Stimulated activated CD8-positive, alpha-beta memory T cell treated with anti-CD3 and anti-CD28 coated beads, Interleukin-4, amount 100 ng/mL, for 24 hours (primary cell): Measurements from ENCODE around the gene PRH2.

ENCODE experiments used
- DNase-seq: peaks from one replicate; pipeline ENCODE4 v3.0.0-alpha.2; 2020; ENCODE audit warnings: low read depth

PRH2 gene

DNA sequence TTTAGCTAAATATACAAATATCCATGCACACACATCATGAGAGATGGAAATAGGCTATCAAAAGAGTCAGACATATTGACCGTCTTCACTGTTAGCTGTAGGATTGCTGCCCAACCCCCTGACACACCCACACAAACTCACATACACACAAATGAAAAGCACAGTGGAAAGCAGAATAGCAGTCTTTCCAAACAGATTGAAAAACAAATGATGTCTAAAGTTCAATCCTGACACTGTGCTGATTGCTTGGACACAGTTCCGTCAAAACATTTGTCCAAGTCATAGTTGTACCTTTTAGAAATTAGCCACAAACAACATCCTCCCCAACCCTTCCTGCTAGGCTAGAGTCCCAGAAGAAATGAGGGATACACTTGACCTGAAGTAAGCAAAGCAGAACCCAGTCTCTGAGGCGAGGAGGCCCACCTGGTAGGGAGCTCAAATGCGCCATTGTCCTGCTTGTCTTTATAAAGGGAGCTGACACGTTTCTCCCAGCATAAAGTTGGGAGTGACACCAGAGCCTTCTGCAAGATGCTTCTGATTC lies at the start of gene PRH2:
Gene PRH2, plus strand, starts transcription at position 491 of the 541 bp plus-strand sequence. Its CDS starts 38 bp downstream, at position 529.
- DNase-seq = no peak

DNA sequence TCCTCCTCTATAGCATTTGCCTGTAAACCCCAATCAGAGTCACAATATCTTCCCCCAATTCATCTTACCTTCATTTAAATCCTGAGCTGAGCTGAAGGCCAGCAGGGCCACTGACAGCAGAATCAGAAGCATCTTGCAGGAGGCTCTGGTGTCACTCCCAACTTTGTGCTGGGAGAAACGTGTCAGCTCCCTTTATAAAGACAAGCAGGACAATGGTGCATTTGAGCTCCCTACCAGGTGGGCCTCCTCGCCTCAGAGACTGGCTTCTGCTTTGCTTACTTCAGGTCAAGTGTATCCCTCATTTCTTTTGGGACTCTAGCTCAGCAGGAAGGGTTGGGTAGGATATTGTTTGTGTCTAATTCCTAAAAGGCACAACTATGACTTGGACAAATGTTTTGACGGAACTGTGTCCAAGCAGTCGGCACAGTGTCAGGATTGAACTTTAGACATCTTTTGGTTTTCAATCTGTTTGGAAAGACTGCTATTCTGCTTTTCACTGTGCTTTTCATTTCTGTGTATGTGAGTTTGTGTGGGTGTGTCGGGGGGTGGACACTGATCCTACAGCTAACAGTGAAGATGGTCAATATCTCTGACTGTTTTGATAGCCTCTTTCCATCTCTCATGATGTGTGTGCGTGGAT lies 44.8 kb upstream of the PRH2 start, which contains the start of gene PRH1:
Gene PRH1, minus strand, starts transcription at position 170 of the 640 bp plus-strand sequence. Its CDS starts 38 bp downstream, at position 132.
- no peak for DNase-seq

DNA sequence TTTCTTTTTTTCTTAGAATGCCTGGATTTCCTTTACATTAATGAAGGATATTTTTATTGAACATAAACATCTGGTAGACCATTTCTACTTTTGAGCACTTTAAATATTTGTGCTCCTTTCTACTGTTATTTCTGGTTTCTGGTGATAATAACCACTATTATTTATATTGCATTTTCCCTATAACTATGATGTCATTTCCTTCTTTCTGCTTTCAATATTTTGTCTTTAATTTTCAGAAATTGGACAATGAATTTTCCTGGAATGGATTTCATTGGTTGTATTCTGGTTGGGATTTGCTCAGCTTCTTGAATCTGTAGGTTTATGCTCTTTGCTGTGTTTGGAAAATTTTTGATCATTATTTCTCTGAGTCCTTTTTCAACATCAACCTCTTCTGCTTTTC lies 39.8 kb upstream of the PRH2 start:
- no peak for DNase-seq

DNA sequence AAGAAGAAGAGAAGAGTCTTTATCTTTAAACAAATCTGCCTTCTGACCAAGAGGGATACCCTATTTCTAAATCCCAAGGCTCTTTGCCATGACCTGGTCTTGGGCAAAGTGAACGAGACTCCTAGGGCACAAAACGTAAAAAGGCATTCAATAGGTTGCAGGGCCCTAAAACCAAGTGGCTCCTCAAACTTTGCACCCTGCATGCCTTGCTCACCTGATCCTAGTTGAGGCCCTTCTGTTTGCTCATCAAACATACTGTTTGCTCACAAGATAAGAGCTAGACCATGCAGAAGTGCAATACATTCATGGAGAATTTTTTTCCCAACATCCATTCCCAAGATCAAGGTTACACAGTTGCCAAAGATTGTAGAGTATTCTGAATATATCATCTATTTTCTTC lies 37.1 kb upstream of the PRH2 start:
- DNase-seq = no peak

DNA sequence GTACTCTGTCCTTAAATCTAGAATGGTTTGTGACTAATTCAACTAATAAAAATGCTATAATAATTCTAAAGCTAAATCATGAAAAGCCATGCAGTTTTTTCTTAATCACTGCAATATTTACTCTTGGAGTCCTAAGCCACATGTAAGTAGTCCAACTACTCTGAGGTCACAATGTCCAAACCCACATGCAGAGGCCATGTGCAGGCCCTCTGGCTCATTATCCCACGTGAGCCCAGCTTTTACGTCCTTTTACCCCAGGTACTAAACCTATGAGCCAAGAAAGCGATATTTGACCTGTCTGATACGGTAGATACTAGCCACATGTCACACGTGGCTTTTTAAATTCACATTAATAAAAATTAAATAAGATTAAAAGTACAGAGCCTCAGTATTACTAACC lies 32.2 kb upstream of the PRH2 start:
- no peak for DNase-seq

DNA sequence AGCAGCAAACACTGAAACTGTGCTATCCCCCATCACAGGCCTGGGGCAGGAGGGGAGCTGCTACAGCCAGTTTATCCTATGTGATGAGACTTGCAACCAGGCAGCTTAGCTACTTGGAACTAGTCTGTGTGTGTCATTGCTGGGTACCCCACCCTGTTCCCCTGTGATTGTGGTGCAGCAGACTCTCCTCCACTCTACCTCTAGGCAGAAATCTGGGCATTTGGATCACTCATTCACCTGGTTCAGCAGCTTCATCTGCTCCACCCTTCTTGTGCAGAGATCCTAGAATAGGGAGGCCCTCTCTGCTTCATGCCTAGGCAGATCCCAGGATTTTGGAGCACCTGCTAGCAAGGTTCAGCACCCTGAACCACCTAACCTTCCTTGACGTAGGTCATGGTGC lies 28.5 kb upstream of the PRH2 start:
- DNase-seq = no peak

DNA sequence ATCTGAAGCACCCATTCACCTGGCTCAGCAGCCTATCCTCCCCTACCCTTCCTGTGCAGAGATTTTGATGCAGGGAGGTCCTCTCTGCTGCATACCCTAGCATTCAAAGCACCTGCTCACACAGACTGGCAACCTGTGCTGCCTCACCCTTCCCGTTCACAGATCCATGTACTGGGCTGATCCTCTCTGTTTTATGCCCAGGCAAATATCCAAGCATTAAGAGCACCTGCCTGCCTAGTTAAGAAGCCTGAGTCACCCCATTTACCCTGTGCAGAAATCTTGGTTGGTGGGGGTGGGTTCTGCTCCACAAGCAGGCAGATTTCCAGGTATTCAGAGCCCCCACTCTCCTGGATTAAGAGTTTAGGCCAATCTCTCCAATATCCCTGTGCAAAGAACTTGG lies 28.1 kb upstream of the PRH2 start:
- DNase-seq = no peak

DNA sequence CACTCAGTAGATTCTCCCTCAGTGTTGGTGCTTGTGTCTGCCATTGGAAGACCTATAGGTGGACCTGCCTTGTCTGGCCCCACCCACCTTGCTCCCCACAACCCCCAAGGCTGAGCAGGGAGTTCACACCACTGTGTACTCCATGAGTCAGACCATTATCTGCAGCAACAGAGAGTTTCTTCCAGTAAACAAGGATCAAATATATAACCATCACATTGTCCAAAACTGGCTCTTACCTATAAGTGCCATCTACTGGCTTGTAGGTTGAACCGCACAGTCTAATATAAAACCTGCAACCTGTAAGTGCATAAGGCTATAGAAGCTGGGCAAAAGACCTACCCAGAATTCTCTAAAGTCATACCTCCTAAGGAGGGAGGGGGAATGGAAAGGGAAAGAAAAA lies 27.6 kb upstream of the PRH2 start:
- no peak for DNase-seq

DNA sequence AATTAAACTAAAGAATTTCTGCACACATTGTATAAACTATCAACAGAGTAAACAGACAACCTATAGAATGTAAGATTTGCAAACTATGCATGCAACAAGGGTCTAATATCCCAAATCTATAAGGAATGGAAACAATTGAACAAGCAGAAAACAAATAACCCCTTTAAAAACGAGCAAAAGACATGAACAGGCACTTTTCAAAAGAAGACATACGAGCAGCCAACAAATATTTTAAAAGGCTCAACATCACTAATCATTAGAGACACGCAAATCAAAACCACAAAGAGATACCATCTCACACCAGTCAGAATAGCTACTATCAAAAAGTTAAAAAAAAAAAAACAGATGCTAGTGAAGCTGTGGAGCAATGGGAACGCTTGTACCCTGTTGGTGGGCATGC lies 24.4 kb upstream of the PRH2 start:
- DNase-seq = no peak

DNA sequence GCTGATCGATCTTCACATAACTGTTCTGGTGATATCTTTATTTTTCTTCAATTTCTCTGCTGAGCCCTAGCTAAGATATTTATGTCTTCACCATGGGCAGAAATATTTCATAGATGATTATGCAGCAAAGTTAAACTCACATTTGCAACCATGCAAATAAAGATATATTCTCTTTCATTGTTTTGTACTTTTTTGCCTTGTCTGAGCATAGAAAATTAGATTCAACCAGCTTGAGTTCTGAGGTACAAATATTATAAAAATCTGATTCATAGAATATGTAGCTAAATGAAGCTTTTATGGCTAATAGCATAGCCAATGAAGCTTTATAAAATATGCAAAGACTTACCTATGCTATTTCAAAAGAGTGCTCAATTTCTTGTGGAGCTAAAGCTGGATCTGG lies 19.6 kb upstream of the PRH2 start, which contains the start of gene TAS2R13:
Gene TAS2R13, minus strand, starts transcription at position 101 of the 400 bp plus-strand sequence. CDS start 264 bp downstream, outside the sequence.
- no peak for DNase-seq

DNA sequence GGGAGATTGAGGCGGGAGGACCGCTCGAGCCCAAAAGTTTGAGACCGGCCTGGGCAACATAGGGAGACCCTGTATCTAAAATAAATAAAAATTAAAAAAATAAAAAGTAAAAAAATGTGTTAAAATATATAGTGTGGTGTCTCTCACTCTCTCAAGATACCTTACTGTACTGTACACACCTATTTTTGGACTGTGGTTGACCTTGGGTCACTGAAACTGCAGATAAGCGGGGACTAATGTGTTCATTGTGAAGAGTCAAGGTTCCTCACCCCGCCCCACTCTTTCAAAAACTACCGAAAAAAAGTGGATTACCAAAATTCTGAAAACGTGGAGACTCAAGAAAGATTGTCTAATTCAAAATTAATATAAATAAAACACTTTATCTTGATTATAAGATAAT lies 18.7 kb upstream of the PRH2 start:
- no peak for DNase-seq

DNA sequence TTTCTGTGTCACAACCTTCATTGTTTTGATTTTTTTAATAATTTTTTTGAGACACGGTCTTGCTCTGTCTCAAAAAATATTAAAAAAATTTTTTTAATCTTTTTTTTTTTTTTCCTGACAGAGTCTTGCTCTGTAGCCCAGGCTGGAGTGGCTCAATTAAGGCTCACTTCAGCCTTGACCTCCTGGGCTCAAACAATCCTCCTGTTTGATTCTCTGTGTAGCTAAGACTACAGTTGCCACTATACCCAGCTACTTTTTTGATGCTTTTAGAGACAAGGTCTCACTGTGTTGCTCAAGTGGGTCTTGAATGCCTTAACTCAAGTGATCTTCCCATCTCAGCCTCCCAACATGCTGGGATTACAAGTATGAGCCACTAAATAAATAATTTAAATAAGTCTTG lies 9.2 kb upstream of the PRH2 start:
- DNase-seq = no peak

DNA sequence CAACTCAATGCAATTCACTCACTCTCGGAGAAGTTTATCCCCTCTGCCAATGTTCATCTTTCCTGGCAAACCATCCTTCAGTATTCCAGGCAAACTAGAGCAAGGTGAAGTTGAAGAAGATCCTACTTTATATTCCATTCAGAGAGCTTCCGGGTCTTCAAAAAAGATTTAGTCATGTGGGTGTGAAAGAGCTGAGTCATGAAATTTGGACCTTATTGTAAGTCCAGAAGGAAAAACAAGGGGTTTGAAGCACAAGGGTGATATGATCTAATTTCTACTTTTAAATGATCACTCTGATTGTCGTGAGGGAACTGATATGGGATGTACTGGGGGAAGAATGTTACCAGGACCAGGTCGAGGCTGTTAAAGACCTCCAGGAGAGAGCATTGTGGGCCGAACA lies 2.8 kb upstream of the PRH2 start:
- no peak for DNase-seq

DNA sequence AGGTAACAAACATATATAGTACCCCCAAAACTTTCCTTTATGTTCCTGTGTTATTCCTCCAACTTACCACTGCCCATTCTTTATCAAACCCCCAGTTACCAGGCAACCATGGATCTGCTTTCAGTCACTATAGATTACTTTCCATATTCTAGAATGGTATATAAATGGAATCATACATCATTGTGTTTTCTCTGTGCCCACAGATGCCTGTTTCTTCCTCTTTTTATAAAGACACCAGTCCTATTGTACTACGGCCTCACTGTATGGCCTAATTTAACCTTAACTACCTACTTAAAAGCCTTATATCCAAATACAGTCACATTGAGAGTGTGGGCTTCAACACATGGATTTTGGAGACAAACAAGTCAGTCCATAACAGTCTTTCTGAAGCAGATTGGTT lies 7.5 kb downstream of the PRH2 start:
- DNase-seq = no peak

DNA sequence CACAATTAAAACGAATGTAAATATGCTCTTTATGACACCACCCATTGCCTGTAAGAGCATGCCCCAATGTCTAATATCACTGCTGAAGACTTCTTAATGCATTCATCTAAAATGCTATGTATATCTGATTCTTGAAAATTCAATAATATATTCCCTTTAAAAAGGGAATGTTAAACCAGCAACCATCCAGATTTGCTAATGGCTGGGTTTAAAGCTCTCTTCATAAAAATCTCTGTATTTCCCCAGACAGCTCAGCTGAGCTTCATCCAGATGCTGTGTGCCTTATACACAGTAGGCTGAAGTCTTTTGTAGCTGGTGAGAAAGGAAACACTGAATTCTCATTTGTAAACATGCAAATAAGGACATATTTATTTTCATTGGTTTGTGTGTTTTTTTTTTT lies 10.1 kb downstream of the PRH2 start, which contains the start of gene TAS2R14:
Gene TAS2R14, minus strand, starts transcription at position 101 of the 400 bp plus-strand sequence. Its CDS starts 56 bp downstream, at position 45.
- DNase-seq = no peak

DNA sequence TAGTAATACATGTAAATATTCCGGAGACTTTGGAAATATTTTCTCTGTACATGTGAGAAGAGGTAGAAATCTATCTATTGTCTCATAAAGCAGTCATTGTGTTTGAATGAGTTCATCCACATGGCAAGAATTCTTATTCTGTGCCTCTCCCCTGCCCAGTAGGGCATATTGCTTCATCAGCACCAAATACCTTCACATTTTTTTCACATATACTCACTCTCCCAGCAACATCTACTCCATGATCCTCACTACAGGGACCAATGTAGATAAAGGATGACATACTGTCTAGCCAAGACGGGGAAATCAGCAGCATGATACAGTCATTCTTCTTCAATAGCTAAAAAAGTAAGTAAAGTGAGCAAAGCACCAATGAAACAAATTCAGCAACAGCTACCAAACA lies 11.4 kb downstream of the PRH2 start:
- no peak for DNase-seq

DNA sequence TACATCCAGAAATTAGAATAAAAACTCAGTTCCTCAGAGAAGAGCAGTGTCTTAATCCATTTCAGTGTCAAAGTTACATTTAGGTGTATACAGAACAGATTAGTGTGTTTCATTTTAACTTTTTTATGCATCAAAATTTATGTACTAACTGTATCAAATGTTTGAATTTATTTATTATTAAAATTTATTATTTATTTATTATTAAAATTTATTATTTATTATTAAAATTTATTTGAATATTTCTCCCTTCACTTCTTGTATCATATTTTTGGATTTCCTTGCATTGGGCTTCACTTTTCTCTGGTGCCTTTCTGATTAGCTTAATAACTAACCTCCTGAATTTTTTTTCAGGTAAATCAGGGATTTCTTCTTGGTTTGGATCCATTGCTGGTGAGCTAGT lies 12.3 kb downstream of the PRH2 start:
- DNase-seq = no peak

DNA sequence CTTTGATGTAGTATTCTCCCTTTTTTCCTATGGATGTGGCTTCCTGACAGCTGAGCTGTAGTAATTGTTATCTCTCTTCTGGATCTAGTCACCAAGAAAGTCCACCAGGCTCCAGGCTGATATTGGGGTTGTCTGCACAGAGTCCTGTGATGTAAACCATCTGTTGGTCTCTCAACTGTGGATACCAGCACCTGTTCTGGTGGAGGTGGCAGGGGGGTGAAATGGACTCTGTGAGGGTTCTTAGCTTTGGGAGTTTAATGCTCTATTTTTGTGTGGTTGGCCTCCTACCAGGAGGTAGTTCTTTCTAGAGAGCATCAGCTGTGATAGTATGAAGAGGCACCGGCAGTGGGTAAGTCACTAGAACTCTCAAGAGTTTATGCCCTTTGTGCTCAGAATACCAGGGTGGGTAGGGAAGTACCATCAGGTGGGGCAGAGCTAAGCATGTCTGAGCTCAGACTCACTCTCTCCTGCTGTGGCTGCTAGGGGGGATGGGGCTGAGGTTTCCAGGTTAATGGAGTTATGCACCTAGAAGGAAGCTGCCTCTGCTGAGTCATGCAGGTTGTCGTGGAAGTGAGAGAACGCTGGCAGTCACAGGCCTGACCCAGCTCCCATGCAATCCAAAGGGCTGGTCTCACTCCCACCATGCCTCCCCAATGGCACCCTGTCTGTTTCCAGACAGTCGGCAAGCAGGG lies 13.0 kb downstream of the PRH2 start:
- no peak for DNase-seq

DNA sequence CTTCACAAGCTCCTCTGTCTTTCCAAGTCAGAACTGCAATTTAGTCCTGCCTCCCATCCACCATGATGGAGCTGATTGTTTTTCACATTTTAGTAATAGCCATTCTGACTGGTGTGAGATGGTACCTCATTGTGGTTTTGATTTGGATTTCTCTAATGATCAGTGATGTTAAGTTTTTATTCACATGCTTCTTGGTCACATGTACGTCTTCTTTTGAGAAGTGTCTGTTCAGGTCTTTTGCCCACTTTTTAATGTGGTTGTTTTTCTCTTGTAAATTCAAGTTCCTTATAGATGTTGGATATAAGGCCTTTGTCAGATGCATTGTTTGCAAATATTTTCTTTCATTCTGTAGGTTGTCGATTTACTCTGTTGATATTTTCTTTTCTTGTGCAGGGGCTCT lies 14.1 kb downstream of the PRH2 start:
- no peak for DNase-seq

DNA sequence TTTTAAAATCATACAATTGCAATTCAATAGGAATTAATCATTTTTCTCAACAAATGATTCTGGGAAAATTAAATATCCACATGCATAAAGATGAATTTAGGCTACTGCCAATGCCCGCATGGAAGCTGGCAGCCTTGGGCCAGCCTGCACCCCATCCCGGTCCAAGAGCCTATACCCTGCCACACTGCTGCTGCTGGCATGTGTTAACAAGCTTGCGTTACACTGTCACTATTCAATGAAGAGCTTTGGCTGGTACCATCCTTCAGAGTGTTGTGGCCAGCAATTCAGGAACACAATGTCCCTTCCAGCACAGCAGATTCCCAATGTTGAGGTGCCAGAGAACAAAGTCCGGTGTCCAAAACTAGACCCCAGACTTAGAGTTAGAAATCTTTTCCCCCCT lies 23.6 kb downstream of the PRH2 start:
- DNase-seq = no peak

DNA sequence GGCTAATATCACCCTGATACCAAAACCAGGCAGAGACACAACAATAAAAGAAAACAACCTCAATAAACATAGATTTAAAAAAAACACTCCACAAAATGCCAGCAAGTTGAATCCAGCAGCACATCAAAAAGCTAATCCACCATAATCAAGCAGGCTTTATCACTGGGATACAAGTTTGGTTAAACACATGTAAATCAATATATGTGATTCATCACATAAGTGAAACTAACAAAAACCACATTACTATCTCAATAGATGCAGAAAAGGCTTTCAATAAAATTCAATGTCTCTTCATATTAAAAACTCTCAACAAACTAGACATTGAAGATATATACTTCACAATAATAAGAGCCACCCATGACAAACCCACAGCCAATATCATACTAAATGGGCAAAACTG lies 27.0 kb downstream of the PRH2 start:
- DNase-seq = no peak

DNA sequence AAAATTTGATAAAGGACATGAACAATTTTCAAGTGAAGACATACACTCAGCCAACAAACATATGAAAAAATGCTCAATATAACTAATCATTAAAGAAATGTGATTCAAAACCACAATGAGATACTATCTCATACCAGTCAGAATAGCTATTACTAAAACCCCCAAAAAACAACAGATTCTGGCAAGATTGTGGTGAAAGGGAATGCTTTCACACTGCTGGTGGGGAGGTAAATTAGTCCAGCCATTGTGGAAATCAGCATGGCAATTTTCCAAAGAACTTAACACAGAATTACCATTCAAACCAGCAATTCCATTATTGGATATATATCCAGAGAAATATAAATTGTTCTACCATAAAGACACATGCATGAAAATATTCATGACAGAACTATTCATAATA lies 28.7 kb downstream of the PRH2 start:
- no peak for DNase-seq

DNA sequence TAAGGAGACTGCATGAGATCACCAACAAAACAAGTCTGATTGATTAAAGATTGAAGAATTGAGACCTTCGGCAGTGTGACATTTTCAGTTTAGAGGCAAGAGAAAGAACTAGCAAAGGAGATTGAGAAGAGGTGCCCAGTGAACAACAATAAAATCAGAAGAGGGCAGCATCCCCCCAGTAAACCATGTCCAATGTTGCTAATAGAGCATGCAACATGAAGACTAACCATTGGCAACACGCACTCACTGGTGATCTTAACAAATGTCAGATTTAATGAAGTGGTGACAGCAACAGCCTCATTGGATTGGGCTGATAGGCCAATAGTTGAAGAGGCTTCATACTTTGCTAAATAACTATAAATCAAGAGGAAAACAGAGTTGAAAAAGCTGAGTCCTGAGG lies 30.8 kb downstream of the PRH2 start:
- DNase-seq = no peak
